Suppressor macrophage (primary cell): ENCODE measurements around the gene HDAC3.

Source experiments
- DNase-seq, 4 experiments: peaks; one replicate each; pipeline ENCODE4 v3.0.0-alpha.2; 2020 to 2022

Gene HDAC3

GRCh38 chr5:141598391-141599345 lies 38.0 kb downstream of the HDAC3 start:
- no peak for DNase-seq

GRCh38 chr5:141597814-141598213 lies 38.8 kb downstream of the HDAC3 start:
- DNase-seq = no peak

GRCh38 chr5:141597394-141597793 lies 39.3 kb downstream of the HDAC3 start:
- DNase-seq = peak; percentile 27 to 68 (median 50)

- no peak for DNase-seq
These were observed 39.8 kb downstream of the HDAC3 start for GRCh38 chr5:141596867-141597266.

- DNase-seq = peak; percentile 29 to 73 (median 56)
These were observed 46.5 kb downstream of the HDAC3 start for GRCh38 chr5:141590127-141590526.

GRCh38 chr5:141586246-141586645 lies 50.4 kb downstream of the HDAC3 start:
- DNase-seq = no peak

- DNase-seq = peak in 2 of 4 experiments; percentile 37 to 55
These were observed 51.1 kb downstream of the HDAC3 start for GRCh38 chr5:141585594-141585993.

- DNase-seq = no peak
These were observed 62.5 kb downstream of the HDAC3 start for GRCh38 chr5:141574122-141574510.

- no peak for DNase-seq
These were observed 63.0 kb downstream of the HDAC3 start for GRCh38 chr5:141573489-141574121.
